DMS79 (cell line): ENCODE measurements around the gene TEKT1.

Source experiments
- DNase-seq: peaks from one replicate; lab custom pipeline; 2025; lab: John Stamatoyannopoulos, UW

TEKT1 gene

DNA sequence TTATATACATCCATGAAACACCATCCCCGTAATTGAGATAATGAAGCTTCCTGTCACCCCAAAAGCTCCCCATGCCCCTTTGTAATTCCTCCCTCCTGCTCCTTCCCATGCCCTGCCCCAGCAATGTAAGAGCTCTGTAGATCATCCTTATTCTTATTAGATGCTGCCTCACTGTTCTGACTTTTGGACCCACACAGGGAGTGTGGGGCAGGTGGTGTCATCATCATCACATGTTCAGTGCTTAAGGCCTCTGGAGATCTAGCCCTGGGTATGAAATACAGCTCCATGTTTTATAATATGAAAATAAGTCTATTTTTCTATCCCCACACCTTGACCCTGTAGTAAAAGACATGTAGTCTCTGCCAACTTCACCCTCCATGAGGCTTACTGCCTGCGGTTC, 73.8 kb downstream of the TEKT1 start:
- DNase-seq = no peak

DNA sequence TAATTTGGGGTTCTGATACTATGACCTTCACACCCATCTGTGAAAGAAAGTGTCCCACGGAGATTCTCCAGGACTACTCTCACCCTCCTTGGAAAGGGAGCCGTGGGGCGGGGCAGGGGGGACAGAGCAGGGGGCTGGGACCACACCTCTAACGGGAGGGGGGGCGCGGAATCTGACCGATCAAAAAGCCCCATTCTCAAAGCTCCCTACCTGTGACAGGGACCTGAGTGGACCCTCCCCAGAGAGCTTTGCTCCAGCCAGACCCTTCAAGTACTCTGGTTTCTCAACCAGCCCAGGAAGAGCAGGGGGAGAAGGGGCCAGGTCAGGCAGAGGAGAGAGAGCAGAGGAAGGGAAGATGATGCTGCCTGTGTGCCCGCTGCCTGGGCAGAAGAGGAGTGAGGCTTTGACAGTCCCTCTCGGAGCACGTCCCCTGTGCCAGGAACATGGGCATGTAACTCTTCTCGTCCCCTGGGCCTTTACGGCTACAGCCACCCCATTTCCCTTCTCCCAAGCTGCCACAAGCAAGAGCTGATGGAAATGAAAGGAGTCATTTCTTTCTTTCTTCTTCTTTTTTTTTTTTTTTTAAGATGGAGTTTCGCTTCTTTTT, 75.0 kb downstream of the TEKT1 start:
- no peak for DNase-seq

DNA sequence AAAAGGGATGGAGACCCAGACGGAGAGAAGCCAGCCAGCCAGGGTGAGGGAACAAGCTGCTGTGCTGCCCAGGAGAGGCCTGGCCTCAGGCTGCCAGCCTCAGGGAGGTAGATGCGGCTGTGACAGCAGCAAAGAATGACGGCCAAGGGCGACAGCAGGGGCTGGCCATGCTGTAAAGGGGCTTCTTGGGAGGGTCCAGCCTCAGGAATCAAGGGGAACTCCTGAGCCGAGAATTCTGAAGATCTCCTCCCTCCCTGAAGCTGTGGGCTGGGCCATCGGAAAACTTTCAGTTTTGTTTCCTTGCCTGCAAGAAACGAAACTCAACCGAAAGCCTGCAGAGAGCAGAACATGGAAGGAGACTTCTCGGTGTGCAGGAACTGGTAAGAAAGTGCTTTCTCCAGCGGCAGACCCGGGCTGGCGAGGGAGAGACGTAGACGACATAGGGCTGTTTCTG, 75.8 kb downstream of the TEKT1 start, which contains the start of gene XAF1:
XAF1 (plus strand) TSS at position 316 of the 454 bp plus-strand sequence; CDS start at position 349, 33 bp downstream.
- no peak for DNase-seq

DNA sequence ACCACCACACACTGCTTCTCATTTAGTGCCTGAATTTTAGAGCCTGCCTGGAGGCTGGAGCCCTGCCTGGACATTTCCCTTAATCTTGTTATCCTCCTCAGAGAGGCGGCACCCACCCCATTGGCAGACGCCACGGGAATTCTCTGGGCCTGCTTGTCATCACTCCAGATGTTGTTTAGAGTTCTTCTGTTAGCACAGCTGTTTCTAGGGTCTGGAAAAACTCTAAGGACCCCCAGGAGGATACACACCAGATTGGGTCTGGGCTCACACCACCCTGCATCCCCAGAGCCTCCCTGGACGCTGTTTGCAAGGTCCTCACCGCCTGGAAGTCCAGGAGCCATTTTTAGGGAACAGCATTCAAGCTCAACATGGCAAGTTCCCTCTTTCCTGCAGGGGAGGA, 76.2 kb downstream of the TEKT1 start:
- no peak for DNase-seq

DNA sequence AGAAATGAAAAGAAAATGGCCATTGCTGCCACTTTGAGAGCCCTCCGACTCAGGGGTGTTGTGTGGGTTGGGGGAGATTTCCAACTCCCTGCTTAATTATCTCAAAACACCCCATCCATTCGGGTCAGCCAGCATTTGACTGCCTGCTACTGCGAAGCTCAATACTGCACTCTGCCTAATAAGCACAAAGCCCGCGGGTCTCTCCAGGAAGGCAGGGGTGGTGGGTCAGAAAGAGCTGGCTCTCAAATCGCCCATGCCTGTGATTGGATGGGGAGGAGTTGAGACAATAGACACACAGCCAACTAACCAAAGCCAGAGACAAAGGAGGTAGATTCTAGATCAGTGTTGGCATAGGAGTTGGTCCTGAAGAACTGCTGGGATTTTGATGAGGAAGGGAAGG, 78.0 kb downstream of the TEKT1 start:
- no peak for DNase-seq

DNA sequence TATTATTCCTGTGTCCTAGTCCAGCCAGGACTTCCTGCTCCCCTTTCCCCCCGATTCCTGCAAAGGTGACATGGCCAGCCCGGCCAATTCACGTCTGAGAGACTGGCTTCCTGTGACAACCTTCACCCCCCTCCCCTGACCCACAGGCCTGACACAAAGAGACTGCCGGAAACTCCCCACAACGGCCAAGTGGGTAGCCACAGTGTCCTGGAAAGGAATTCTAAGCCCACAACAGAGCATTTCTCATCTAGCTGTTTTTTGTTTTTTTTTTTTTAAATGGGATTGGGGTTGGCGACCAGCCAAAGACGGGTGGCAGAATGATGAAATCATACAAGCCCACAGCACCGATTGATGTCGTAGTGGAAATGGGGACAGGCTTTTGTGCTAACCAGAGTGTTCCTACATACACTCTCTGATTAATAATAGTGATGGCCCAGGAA, 78.5 kb downstream of the TEKT1 start:
- DNase-seq = no peak

DNA sequence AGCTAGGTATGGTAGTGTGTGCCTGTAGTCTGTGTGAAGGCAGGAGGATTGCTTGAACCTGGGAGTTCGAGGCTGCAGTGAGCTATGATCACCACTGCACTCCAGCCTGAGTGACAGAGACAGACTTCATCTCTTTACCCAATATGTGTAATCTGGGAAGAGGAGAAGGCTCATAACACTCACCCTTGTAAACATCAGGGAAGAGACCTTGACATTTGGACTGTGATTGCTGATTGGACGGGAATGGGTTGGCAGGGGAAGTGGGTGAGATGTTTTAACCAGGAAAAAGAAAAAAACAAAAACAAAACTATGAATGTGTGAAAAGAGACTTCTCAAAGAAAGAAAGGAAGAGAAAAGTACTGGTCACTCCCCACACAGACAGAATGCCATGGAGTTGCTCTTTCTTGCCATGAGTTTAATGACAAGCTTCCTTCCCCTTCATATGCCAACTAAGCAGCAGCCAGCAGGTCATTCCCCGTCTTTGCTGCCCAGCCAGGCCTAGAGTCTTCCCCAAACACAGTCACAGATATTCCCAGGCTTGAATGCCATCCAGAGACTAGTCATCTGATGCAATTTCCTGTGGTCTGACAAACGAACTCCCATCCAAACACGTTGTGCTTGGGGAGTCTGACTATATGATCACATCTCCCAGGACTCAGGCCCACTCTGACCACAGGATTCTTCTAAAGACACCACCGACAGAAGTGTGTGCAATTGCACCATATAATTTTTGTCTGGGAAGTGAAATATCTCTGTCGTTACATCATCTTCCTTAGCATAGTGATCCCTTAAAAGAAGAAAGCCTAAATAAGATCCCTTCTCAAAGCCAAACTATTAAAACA, 79.2 kb downstream of the TEKT1 start:
- DNase-seq = no peak

DNA sequence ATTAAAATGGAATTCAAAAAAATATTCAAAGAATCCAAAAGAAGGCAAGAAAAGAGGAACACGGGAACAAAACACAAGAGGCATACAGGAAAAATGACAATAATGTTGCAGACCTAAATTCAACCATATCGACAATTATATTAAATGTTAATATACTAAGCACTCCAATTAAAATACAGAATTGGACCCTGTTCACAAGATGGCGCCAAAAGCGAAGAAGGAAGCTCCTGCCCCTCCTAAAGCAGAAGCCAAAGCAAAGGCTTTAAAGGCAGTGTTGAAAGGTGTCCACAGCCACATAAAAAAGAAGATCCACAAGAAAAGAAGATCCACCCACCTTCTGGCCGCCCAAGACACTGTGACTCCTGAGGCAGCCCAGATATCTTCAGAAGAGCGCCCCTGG, 82.0 kb downstream of the TEKT1 start:
- DNase-seq = no peak

DNA sequence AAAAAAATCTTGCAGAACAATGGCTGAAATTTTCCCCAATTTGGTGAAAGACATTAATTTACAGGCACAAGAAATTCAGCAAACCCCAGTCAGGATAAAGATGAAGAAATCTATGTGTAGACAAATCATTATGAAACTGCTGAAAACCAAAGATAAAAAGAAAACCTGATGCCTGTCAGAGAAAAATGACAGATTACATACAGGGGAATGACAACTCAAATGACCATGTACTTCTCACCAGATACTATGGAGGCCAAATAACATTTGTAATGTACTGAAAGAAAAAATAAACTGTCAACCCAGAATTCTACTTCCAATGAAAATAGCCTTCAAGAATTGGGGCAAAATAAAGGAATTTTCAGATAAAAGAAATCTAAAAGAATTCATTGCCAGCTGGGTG, 82.9 kb downstream of the TEKT1 start:
- DNase-seq = no peak
